SH-SY5Y (cell line): ENCODE results near the gene IQGAP1.

Experiments used
- GATA2 ChIP-seq: IDR thresholded peaks from 2 replicates; pipeline ENCODE4 v1.6.1; 2011; ENCODE audit warnings: mild to moderate bottlenecking, low read depth, low read length
- GATA3 ChIP-seq: IDR thresholded peaks from 2 replicates; pipeline ENCODE4 v1.6.1; 2011; ENCODE audit warnings: low read depth, mild to moderate bottlenecking, low read length, moderate library complexity

DNA sequence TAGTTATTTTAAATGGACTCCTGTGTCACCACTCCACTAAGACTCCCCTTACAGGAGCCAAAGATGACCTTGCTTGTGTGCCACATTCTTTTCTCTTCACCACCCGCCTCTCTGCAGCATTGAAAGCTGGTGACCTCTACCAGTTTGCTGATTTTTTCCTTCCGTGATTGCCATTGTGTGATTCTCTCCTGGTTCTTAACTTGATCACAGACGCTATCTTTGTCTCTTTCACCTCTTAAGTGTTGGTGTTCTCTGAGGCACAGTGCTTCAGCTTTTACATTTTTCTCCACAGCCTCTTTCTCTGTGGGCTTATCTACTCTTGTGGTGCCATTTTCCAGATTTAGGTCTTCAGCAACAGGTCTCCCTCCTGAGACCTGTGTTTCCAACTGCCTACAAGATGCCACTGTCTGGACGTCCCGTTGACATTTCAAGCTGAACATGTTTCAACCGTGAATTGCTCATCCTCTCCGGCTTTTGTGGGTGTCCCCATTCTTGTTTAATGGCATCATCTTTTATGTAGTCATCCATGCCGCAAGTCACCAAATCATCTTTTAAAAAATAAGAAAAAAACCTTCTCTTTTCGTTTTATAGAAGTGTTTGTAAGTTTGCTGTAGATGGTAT lies 26.5 kb downstream of the IQGAP1 start:
- TF ChIP-seq GATA2: no peak
- no peak for TF ChIP-seq GATA3
